DOHH2 (cell line): Measurements from ENCODE around the gene NPTX2.

Source experiments
- H3F3A ChIP-seq: fragments of 200-600 bp; sonication (generic), shearing (Covaris generic); 2 replicates; pipeline ENCODE4 v1.6.0; 2016; ENCODE audit warnings: antibody characterized with exemption, mild to moderate bottlenecking; ENCODE audit not compliant: control insufficient read depth, insufficient read depth
- H3K27ac ChIP-seq: fragments of 200-600 bp; sonication (generic); 2 replicates; pipeline ENCODE4 v1.5.1; 2014; ENCODE audit warnings: low read depth, mild to moderate bottlenecking, low read length, moderate library complexity
- H3K27me3 ChIP-seq: fragments of 200-600 bp; sonication (generic); 2 replicates; pipeline ENCODE4 v1.6.1; 2014; ENCODE audit warnings: mild to moderate bottlenecking, low read length, mixed read lengths; ENCODE audit not compliant: control insufficient read depth
- H3K36me3 ChIP-seq: fragments of 200-600 bp; sonication (generic); 2 replicates; pipeline ENCODE4 v1.6.1; 2014; ENCODE audit warnings: mild to moderate bottlenecking, low read length, moderate library complexity, mixed read lengths; ENCODE audit not compliant: control insufficient read depth
- H3K4me1 ChIP-seq: fragments of 200-600 bp; sonication (generic); 2 replicates; pipeline ENCODE4 v1.6.1; 2014; ENCODE audit warnings: mild to moderate bottlenecking, low read length, mixed read lengths; ENCODE audit not compliant: control insufficient read depth
- H3K4me2 ChIP-seq: fragments of 200-600 bp; sonication (generic); 2 replicates; pipeline ENCODE4 v1.6.0; 2014; ENCODE audit warnings: mild to moderate bottlenecking, low read length, moderate library complexity
- H3K4me3 ChIP-seq: fragments of 200-600 bp; sonication (generic); 2 replicates; pipeline ENCODE4 v1.5.1; 2014; ENCODE audit warnings: mild to moderate bottlenecking, low read length, mixed read lengths
- H3K79me2 ChIP-seq: fragments of 200-600 bp; sonication (generic); 2 replicates; pipeline ENCODE4 v1.6.1; 2014; ENCODE audit warnings: mild to moderate bottlenecking, low read length, mixed read lengths; ENCODE audit not compliant: control insufficient read depth
- H3K9me2 ChIP-seq: fragments of 200-600 bp; sonication (generic); replicated peaks from 2 replicates; pipeline ENCODE4 v1.6.1; 2014; ENCODE audit warnings: mild to moderate bottlenecking, low read length, mixed read lengths; ENCODE audit not compliant: control insufficient read depth
- H3K9me3 ChIP-seq: fragments of 200-600 bp; sonication (generic); 2 replicates; pipeline ENCODE4 v1.6.1; 2014; ENCODE audit warnings: antibody characterized with exemption, low read length, mixed read lengths; ENCODE audit not compliant: control insufficient read depth, insufficient read depth
- H4K20me1 ChIP-seq: fragments of 200-600 bp; sonication (generic); 2 replicates; pipeline ENCODE4 v1.6.0; 2014; ENCODE audit warnings: low read depth, mild to moderate bottlenecking, antibody characterized with exemption, low read length, moderate library complexity; ENCODE audit not compliant: control insufficient read depth, insufficient read depth
- EZH2phosphoT487 ChIP-seq: fragments of 200-600 bp; sonication (generic); IDR thresholded peaks from 2 replicates; pipeline ENCODE4 v1.6.1; 2017; ENCODE audit warnings: borderline replicate concordance, mild to moderate bottlenecking, antibody characterized with exemption, low read length, moderate library complexity, mixed read lengths
- TF ChIP-seq, protein P1 (sequence below): fragments of 200-600 bp; sonication (generic); IDR thresholded peaks from one replicate; pipeline ENCODE4 v1.5.1; 2014; ENCODE audit warnings: antibody characterized with exemption, mild to moderate bottlenecking, low read depth, low read length; ENCODE audit not compliant: poor library complexity, severe bottlenecking

NPTX2 gene

DNA sequence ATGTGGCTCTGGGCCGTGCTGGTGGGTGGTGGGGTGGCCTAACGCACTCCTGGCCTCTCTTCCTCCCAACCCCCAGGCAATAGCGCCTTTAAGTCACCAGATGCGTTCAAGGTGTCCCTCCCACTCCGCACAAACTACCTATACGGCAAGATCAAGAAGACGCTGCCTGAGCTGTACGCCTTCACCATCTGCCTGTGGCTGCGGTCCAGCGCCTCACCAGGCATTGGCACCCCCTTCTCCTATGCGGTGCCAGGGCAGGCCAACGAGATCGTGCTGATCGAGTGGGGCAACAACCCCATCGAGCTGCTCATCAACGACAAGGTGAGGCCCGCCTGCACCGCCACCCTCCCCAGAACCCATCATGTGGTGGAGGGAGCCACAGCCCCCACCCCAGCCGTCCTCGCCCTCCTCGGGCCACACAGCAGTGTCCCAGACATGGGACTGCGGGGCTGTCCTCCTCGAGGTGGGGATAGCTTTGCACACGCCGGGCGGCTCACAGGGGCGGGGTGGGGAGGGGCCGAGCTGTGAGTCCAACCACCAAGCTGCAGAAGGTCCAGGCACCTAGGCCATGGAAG, 7.8 kb downstream of the NPTX2 start:
- no peaks in the 10 kb centered on the region for H3K79me2 ChIP-seq
- H3K4me2 ChIP-seq = no peak overlapping the region
- no peak overlapping the region for H3K4me3 ChIP-seq
- no peaks in the 10 kb centered on the region for H3F3A ChIP-seq
- H3K27me3 ChIP-seq = peaks cover 32% of the 10 kb centered on the region
- H4K20me1 ChIP-seq = no peaks in the 10 kb centered on the region
- H3K27ac ChIP-seq = no peak overlapping the region
- no peaks in the 10 kb centered on the region for H3K4me1 ChIP-seq
- H3K9me3 ChIP-seq = no peaks in the 10 kb centered on the region
- TF ChIP-seq, protein P1, sequence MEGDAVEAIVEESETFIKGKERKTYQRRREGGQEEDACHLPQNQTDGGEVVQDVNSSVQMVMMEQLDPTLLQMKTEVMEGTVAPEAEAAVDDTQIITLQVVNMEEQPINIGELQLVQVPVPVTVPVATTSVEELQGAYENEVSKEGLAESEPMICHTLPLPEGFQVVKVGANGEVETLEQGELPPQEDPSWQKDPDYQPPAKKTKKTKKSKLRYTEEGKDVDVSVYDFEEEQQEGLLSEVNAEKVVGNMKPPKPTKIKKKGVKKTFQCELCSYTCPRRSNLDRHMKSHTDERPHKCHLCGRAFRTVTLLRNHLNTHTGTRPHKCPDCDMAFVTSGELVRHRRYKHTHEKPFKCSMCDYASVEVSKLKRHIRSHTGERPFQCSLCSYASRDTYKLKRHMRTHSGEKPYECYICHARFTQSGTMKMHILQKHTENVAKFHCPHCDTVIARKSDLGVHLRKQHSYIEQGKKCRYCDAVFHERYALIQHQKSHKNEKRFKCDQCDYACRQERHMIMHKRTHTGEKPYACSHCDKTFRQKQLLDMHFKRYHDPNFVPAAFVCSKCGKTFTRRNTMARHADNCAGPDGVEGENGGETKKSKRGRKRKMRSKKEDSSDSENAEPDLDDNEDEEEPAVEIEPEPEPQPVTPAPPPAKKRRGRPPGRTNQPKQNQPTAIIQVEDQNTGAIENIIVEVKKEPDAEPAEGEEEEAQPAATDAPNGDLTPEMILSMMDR = no peak
- no peak for TF ChIP-seq EZH2phosphoT487
- H3K9me2 ChIP-seq = no peaks in the 10 kb centered on the region
- no peaks in the 10 kb centered on the region for H3K36me3 ChIP-seq

DNA sequence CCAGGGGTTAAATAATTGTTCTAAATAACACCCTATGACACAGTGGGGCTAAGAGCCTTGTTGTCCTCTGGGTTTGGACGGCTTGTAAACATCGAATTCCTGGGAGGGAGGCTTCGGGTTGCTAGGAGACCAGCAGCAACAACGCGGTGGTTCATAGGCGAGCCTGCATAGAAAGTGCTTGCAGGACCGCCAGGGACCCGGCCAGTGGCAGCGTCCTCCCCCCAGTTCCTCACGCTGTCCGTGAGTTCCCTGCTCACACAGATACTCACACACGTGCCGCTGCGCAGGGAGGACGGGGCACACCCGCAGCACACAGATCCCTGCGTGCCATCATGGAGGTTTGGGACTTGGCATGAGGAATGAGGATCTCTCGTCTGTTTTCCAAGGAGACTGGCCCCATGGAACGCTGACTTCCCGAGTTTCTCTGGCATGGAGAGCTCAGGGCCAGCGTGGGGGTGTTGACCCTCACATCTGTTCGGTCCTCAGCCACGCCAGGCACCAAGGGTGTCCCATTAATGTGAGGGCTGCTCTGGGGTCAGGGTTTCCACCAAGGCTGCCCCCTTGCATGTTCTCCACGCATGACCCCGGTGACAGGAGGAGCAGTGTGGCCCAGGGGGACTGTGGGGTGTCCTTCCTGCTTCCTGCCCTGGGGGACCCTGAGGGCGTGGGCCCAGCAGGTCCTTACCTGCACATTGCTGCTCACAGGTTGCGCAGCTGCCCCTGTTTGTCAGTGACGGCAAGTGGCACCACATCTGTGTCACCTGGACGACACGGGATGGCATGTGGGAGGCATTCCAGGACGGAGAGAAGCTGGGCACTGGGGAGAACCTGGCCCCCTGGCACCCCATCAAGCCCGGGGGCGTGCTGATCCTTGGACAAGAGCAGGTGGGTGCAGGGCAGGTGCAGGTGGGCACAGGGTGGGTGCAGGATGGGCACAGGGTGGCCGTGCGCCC, 9.7 kb downstream of the NPTX2 start:
- Histone ChIP-seq H3K27ac (no peak overlapping the region), H4K20me1 (no peaks in the 10 kb centered on the region), H3K9me3 (no peaks in the 10 kb centered on the region), H3K9me2 (no peaks in the 10 kb centered on the region), H3K4me3 (no peak overlapping the region), H3K4me2 (no peak overlapping the region), H3F3A (no peaks in the 10 kb centered on the region), H3K36me3 (no peaks in the 10 kb centered on the region), H3K27me3 (peaks cover 19% of the 10 kb centered on the region), H3K79me2 (no peaks in the 10 kb centered on the region), H3K4me1 (no peaks in the 10 kb centered on the region)
- TF ChIP-seq EZH2phosphoT487 = no peak
- TF ChIP-seq, protein P1 = no peak

DNA sequence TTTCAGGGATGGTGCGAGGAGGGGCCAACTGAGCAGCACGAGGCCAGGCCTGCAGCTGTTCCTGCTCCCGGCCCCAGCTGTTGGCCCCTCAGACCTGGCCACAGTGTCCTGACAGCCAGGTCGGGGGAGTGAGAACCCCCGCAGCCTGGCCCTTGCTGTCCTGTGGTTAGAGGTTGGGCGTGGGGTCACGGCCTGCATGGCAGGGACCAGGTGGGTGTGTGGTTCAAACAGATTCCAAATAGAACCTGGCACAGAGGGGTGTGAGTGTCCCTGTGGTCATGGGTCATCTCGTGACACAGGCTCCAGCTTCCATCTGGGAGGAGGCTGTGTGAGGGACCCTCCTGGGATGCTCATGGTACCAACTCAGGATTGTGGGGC, 10.3 kb downstream of the NPTX2 start:
- Histone ChIP-seq H3K79me2 (no peaks in the 10 kb centered on the region), H3K36me3 (no peaks in the 10 kb centered on the region), H3K9me3 (no peaks in the 10 kb centered on the region), H3K4me2 (no peak overlapping the region), H3F3A (no peaks in the 10 kb centered on the region), H4K20me1 (no peaks in the 10 kb centered on the region), H3K27me3 (peaks cover 18% of the 10 kb centered on the region), H3K27ac (no peak overlapping the region), H3K4me1 (no peaks in the 10 kb centered on the region), H3K4me3 (no peak overlapping the region), H3K9me2 (no peaks in the 10 kb centered on the region)
- no peak for TF ChIP-seq EZH2phosphoT487
- TF ChIP-seq, protein P1 = no peak
